Tibial nerve (tissue), 4 donors: ENCODE results near the gene SH3RF3.

Experiments used
- EP300 ChIP-seq, 2 donors: sonication (generic); formaldehyde crosslinking; IDR thresholded peaks; one replicate each; pipeline ENCODE4 v1.6.1; 2017; ENCODE audit warnings: antibody characterized with exemption in 2 of 2, mild to moderate bottlenecking in 1 of 2
- TF ChIP-seq, protein P1 (sequence below), 5 experiments: fragments of 200-600 bp in 3 of 5; fragments of 450-650 bp in 2 of 5; sonication (generic) in 3 of 5; IDR thresholded peaks; one replicate each; pipeline ENCODE4 v1.5.1; 2016 to 2019; ENCODE audit warnings: antibody characterized with exemption in 5 of 5, mild to moderate bottlenecking in 3 of 5, moderate library complexity in 2 of 5

DNA sequence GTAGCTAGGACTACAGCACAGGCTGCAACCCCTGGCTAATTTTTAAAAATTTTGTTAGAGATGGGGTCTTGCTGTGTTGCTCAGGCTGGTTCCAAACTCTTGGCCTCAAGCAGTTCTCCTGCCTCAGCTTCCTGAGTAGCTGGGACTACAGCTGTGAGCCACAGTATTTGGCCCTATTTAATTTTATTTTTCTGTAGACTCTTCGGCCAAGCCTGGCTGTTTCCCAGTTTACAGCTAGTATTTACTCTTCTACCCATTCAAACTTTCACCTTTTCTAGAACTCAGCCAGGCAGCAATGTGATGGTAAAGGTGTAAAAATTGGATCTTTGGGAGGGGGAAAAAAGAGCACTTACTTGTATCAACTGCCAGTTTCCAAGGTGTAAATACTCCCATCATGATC lies 35.3 kb downstream of the SH3RF3 start:
- TF ChIP-seq EP300 (IDR thresholded peaks at IDR 0.05): no peak
- TF ChIP-seq, protein P1, sequence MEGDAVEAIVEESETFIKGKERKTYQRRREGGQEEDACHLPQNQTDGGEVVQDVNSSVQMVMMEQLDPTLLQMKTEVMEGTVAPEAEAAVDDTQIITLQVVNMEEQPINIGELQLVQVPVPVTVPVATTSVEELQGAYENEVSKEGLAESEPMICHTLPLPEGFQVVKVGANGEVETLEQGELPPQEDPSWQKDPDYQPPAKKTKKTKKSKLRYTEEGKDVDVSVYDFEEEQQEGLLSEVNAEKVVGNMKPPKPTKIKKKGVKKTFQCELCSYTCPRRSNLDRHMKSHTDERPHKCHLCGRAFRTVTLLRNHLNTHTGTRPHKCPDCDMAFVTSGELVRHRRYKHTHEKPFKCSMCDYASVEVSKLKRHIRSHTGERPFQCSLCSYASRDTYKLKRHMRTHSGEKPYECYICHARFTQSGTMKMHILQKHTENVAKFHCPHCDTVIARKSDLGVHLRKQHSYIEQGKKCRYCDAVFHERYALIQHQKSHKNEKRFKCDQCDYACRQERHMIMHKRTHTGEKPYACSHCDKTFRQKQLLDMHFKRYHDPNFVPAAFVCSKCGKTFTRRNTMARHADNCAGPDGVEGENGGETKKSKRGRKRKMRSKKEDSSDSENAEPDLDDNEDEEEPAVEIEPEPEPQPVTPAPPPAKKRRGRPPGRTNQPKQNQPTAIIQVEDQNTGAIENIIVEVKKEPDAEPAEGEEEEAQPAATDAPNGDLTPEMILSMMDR (IDR thresholded peaks at IDR 0.05): no peak
